K562 (cell line): ENCODE measurements around the gene SUPT3H. TPM values are rescaled to one million over a fixed set of nuclear protein-coding genes. Genes with fewer than 3 reads are reported as not detected.

ENCODE experiments used
- ATAC-seq: fragments of 200-7000 bp; cut with Tn5 transposase; 3 replicates; pipeline ENCODE4 v1.9.1; 2020; ENCODE audit warnings: moderate library complexity
- BruUV-seq: library from RNA; stranded (reverse); fragments of 400-500 nt; replicated peaks from 2 replicates; lab custom pipeline; 2021; lab: Mats Ljungman, UMichigan
- CTCF ChIA-PET: fragments of 300-600 bp; formaldehyde crosslinking; extraction: SDS; loops from one replicate; lab custom pipeline; 2021; ENCODE audit warnings: low intra/inter-chr PET ratio; lab: Yijun Ruan, JAX
- POLR2A ChIA-PET: fragments of 300-600, 350-650 bp; sonication (Branson Sonifier 250); formaldehyde crosslinking; extraction: SDS; loops from one replicate; lab custom pipeline; 2021; ENCODE audit warnings: antibody characterized with exemption, inconsistent platforms; lab: Yijun Ruan, JAX
- DNase-seq, 4 experiments: peaks; one replicate each; pipeline versions ENCODE4 v3.0.0 to v3.0.0-alpha.2; 2011 to 2018; ENCODE audit warnings: low spot score in 3 of 4, mixed read lengths in 3 of 4; ENCODE audit errors: extremely low read depth in 1 of 4
- FAIRE-seq: peaks from 2 replicates; lab custom pipeline; 2011; peaks lifted over from hg19 to GRCh38; lab: Jason Lieb, UNC
- H2AFZ ChIP-seq: 2 replicates; pipeline ENCODE4 v1.6.0; 2011; ENCODE audit warnings: low read depth, low read length, control low read depth, inconsistent platforms
- H3K27ac ChIP-seq: fragments of 200-600 bp; 3 replicates; pipeline ENCODE4 v1.8.0; 2011; ENCODE audit warnings: low read depth, mild to moderate bottlenecking, control low read depth, inconsistent platforms, low read length, moderate library complexity, mixed read lengths; ENCODE audit errors: extremely low read depth
- H3K27me3 ChIP-seq, 2 experiments: fragments of 300-600 bp in 1 of 2; 2 replicates in 1 of 2; 3 replicates in 1 of 2; pipeline versions ENCODE4 v1.6.0 to v1.8.0; 2011; ENCODE audit warnings: inconsistent platforms in 2 of 2, low read length in 2 of 2, mild to moderate bottlenecking in 1 of 2, mixed read lengths in 1 of 2, moderate library complexity in 1 of 2; ENCODE audit not compliant: control insufficient read depth in 2 of 2, insufficient read depth in 2 of 2
- H3K36me3 ChIP-seq: fragments of 300-600 bp; 3 replicates; pipeline ENCODE4 v1.8.0; 2011; ENCODE audit warnings: mild to moderate bottlenecking, low read length, inconsistent platforms; ENCODE audit not compliant: control insufficient read depth, insufficient read depth
- H3K4me1 ChIP-seq, 2 experiments: fragments of 200-600 bp in 1 of 2; replicated peaks in 1 of 2; 2 replicates in 1 of 2; 3 replicates in 1 of 2; pipeline versions ENCODE4 v1.5.1 to v1.8.0; 2011; ENCODE audit warnings: inconsistent platforms in 2 of 2, low read length in 2 of 2, mild to moderate bottlenecking in 1 of 2, mixed read lengths in 1 of 2, moderate library complexity in 1 of 2; ENCODE audit not compliant: control insufficient read depth in 2 of 2, insufficient read depth in 2 of 2
- H3K4me2 ChIP-seq: 2 replicates; pipeline ENCODE4 v1.6.1; 2011; ENCODE audit warnings: low read length, control low read depth, inconsistent platforms, mixed read lengths; ENCODE audit not compliant: insufficient read depth
- H3K4me3 ChIP-seq: fragments of 200-600 bp; sonication (generic), shearing (Covaris generic); 2 replicates; pipeline ENCODE4 v1.5.1; 2016; ENCODE audit warnings: control low read depth, inconsistent platforms
- H3K79me2 ChIP-seq: fragments of 200-600 bp; 3 replicates; pipeline ENCODE4 v1.8.0; 2011; ENCODE audit warnings: low read length, inconsistent platforms; ENCODE audit not compliant: control insufficient read depth, insufficient read depth
- H3K9ac ChIP-seq, 2 experiments: 2 replicates each; pipeline versions ENCODE4 v1.6.0 to v1.6.1; 2011; ENCODE audit warnings: low read depth in 2 of 2, low read length in 2 of 2, control low read depth in 1 of 2, inconsistent platforms in 1 of 2, mild to moderate bottlenecking in 1 of 2, mixed read lengths in 1 of 2; ENCODE audit not compliant: insufficient read depth in 1 of 2
- H3K9me1 ChIP-seq: one replicate; pipeline ENCODE4 v1.6.0; 2011; ENCODE audit warnings: inconsistent platforms, mild to moderate bottlenecking, low read length, moderate library complexity; ENCODE audit not compliant: control insufficient read depth, insufficient read depth
- H3K9me3 ChIP-seq: replicated peaks from 2 replicates; pipeline ENCODE4 v1.5.1; 2011; ENCODE audit warnings: low read depth, low read length, inconsistent platforms; ENCODE audit not compliant: control insufficient read depth, insufficient read depth
- H4K20me1 ChIP-seq: replicated peaks from 2 replicates; pipeline ENCODE4 v1.6.1; 2011; ENCODE audit warnings: low read length, inconsistent platforms, mixed read lengths; ENCODE audit not compliant: control insufficient read depth, insufficient read depth
- ESRRA ChIP-seq: fragments of 450-650 bp; IDR thresholded peaks from 2 replicates; pipeline ENCODE4 v1.6.1; 2014; ENCODE audit warnings: low read depth, mild to moderate bottlenecking, moderate library complexity, borderline replicate concordance
- HDAC6 ChIP-seq: IDR thresholded peaks from 2 replicates; pipeline ENCODE4 v1.6.1; 2012; ENCODE audit warnings: low read depth, mild to moderate bottlenecking, control low read depth, inconsistent platforms, low read length, moderate library complexity
- NFIC ChIP-seq: fragments of 450-650 bp; IDR thresholded peaks from 2 replicates; pipeline ENCODE4 v1.6.1; 2017; ENCODE audit warnings: mild to moderate bottlenecking, inconsistent platforms
- WGBS: fragments of 100-300 bp; shearing (Covaris generic); methylation state at CpG from one replicate; pipeline ENCODE4 v1.1.6; 2016; ENCODE audit warnings: low coverage, mixed read lengths; ENCODE audit not compliant: insufficient coverage; ENCODE audit errors: missing lambda C conversion rate; 5-methylcytosine and 5-hydroxymethylcytosine counted together
- in situ Hi-C: fragments of 300-500 bp; cut with MboI; formaldehyde crosslinking; loops from 4 replicates; pipeline ENCODE4 v1.15.0; 2018; ENCODE audit warnings: inconsistent platforms, mixed read lengths
- intact Hi-C: fragments of 100-400 bp; cut with micrococcal nuclease; formaldehyde crosslinking; loops from 2 replicates; pipeline ENCODE4 v1.14.2; 2022
- polyA plus RNA-seq, 8 experiments: library from polyadenylated mRNA; depleted of rRNA in 4 of 8; stranded (reverse) in 5 of 8; unstranded in 3 of 8; fragments of >200 nt; fragmentation: Nextera tagmentation in 2 of 8; fragmentation: Illumina TruSeq in 1 of 8; extraction: Ambion mirVana in 2 of 8; extraction: Trizol in 1 of 8; gene quantifications; 2 replicates each; pipeline versions ENCODE4 v1.2.1 to v1.2.3, GENCODE V29; 2011 to 2014; ENCODE audit warnings: inconsistent platforms in 1 of 8, missing spikeins in 1 of 8
- total RNA-seq, 7 experiments: library from RNA; depleted of rRNA in 6 of 7; stranded (reverse); fragments of >200 nt in 6 of 7; fragmentation: Illumina TruSeq in 2 of 7; extraction: Trizol in 2 of 7; gene quantifications; 2 replicates each; pipeline versions ENCODE4 v1.2.1 to v1.2.3, GENCODE V29; 2011 to 2021; ENCODE audit warnings: low replicate concordance in 1 of 7
- TF ChIP-seq, protein P1 (sequence below): fragments of 200-800 bp; sonication (Bioruptor generic); IDR thresholded peaks from 2 replicates; pipeline ENCODE4 v1.6.1; 2016; ENCODE audit warnings: missing genetic modification characterization, missing compliant biosample characterization

SUPT3H gene
- total and polyA plus RNA-seq, 9 of the 15 experiments (the other 6 are each of a cell fraction or from before 2014, with no cell fraction given), result 7.2 to 16.3 (median 11.9) TPM

GRCh38 chr6:44896701-44897100 lies 481.0 kb downstream of the SUPT3H start:
- ATAC-seq (no peak), FAIRE-seq (peak; percentile 57), DNase-seq (no peak)
- no peaks in the 10 kb centered on the region for H3K9me1 ChIP-seq
- no peaks in the 10 kb centered on the region for H3K79me2 ChIP-seq
- no peak overlapping the region for H3K9ac ChIP-seq
- intact Hi-C loops (no loop called here), in situ Hi-C loops (no loop called here)
- H2AFZ ChIP-seq, result no peak overlapping the region
- H3K27me3 ChIP-seq, result no peaks in the 10 kb centered on the region
- H3K27ac ChIP-seq, result no peak overlapping the region
- H3K4me2 ChIP-seq, result no peak overlapping the region
- TF ChIP-seq ESRRA (peak; percentile 75), NFIC (peak; percentile 50), HDAC6 (no peak)
- TF ChIP-seq, protein P1, sequence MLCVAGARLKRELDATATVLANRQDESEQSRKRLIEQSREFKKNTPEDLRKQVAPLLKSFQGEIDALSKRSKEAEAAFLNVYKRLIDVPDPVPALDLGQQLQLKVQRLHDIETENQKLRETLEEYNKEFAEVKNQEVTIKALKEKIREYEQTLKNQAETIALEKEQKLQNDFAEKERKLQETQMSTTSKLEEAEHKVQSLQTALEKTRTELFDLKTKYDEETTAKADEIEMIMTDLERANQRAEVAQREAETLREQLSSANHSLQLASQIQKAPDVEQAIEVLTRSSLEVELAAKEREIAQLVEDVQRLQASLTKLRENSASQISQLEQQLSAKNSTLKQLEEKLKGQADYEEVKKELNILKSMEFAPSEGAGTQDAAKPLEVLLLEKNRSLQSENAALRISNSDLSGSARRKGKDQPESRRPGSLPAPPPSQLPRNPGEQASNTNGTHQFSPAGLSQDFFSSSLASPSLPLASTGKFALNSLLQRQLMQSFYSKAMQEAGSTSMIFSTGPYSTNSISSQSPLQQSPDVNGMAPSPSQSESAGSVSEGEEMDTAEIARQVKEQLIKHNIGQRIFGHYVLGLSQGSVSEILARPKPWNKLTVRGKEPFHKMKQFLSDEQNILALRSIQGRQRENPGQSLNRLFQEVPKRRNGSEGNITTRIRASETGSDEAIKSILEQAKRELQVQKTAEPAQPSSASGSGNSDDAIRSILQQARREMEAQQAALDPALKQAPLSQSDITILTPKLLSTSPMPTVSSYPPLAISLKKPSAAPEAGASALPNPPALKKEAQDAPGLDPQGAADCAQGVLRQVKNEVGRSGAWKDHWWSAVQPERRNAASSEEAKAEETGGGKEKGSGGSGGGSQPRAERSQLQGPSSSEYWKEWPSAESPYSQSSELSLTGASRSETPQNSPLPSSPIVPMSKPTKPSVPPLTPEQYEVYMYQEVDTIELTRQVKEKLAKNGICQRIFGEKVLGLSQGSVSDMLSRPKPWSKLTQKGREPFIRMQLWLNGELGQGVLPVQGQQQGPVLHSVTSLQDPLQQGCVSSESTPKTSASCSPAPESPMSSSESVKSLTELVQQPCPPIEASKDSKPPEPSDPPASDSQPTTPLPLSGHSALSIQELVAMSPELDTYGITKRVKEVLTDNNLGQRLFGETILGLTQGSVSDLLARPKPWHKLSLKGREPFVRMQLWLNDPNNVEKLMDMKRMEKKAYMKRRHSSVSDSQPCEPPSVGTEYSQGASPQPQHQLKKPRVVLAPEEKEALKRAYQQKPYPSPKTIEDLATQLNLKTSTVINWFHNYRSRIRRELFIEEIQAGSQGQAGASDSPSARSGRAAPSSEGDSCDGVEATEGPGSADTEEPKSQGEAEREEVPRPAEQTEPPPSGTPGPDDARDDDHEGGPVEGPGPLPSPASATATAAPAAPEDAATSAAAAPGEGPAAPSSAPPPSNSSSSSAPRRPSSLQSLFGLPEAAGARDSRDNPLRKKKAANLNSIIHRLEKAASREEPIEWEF (CRISPR knock-in tag), result no peak
- no peak overlapping the region for H3K4me3 ChIP-seq
- H4K20me1 ChIP-seq, result no peaks in the 10 kb centered on the region
- POLR2A ChIA-PET, result no interaction called here
- no peaks in the 10 kb centered on the region for H3K9me3 ChIP-seq
- BruUV-seq, result no TSS peak
- CTCF ChIA-PET, result no interaction called here
- 17% methylated on average over 4 of the region's 4 CpGs for WGBS
- H3K36me3 ChIP-seq, result no peaks in the 10 kb centered on the region
- H3K4me1 ChIP-seq, result peaks cover 3 to 4% of the 10 kb centered on the region in 2 experiments; a peak in 3 of 5 replicates
